HepG2 (cell line): ENCODE measurements around the gene UNC5CL. TPM values are rescaled to one million over a fixed set of nuclear protein-coding genes. Genes with fewer than 3 reads are reported as not detected.

Experiments used
- ATAC-seq: fragments of 200-7000 bp; cut with Tn5 transposase; 3 replicates; pipeline ENCODE4 v1.9.1; 2020; ENCODE audit warnings: mild to moderate bottlenecking, moderate library complexity
- BruUV-seq: library from RNA; stranded (reverse); fragments of 400-500 nt; replicated peaks from 2 replicates; lab custom pipeline; 2021; lab: Mats Ljungman, UMichigan
- CTCF ChIA-PET: fragments of 300-600 bp; formaldehyde crosslinking; extraction: SDS; loops from one replicate; lab custom pipeline; 2021; ENCODE audit warnings: low total read pairs, inconsistent platforms, low intra/inter-chr PET ratio; lab: Yijun Ruan, JAX
- POLR2A ChIA-PET: fragments of 350-600 bp; sonication (Branson Sonifier 250); formaldehyde crosslinking; loops from one replicate; lab custom pipeline; 2020; ENCODE audit warnings: antibody characterized with exemption, inconsistent platforms; lab: Yijun Ruan, JAX
- DNase-seq: peaks from one replicate; pipeline ENCODE4 v3.0.0-alpha.2; 2015; ENCODE audit warnings: low spot score
- FAIRE-seq: peaks from 3 replicates; lab custom pipeline; 2011; peaks lifted over from hg19 to GRCh38; lab: Jason Lieb, UNC
- H2AFZ ChIP-seq: one replicate; pipeline ENCODE4 v1.6.1; 2011; ENCODE audit warnings: low read length, inconsistent platforms
- H3K27ac ChIP-seq: fragments of 300-600 bp; 3 replicates; pipeline ENCODE4 v1.8.0; 2011; ENCODE audit warnings: mixed run types, mild to moderate bottlenecking, mixed read lengths, low read length, inconsistent platforms; ENCODE audit not compliant: insufficient read depth; ENCODE audit errors: extremely low read length
- H3K27me3 ChIP-seq, 2 experiments: fragments of 200-600 bp in 1 of 2; 2 replicates in 1 of 2; 3 replicates in 1 of 2; pipeline versions ENCODE4 v1.6.0 to v1.8.0; 2011; ENCODE audit warnings: low read length in 2 of 2, mild to moderate bottlenecking in 2 of 2, moderate library complexity in 2 of 2, inconsistent platforms in 1 of 2; ENCODE audit not compliant: insufficient read depth in 2 of 2, control insufficient read depth in 1 of 2
- H3K36me3 ChIP-seq, 2 experiments: fragments of 200-600 bp in 1 of 2; replicated peaks in 1 of 2; 2 replicates in 1 of 2; 3 replicates in 1 of 2; pipeline versions ENCODE4 v1.5.1 to v1.8.0; 2011; ENCODE audit warnings: low read length in 2 of 2, inconsistent platforms in 1 of 2; ENCODE audit not compliant: insufficient read depth in 2 of 2, control insufficient read depth in 1 of 2
- H3K4me1 ChIP-seq: 2 replicates; pipeline ENCODE4 v1.5.1; 2012; ENCODE audit warnings: low read length, inconsistent platforms; ENCODE audit not compliant: insufficient read depth
- H3K4me2 ChIP-seq: 2 replicates; pipeline ENCODE4 v1.6.0; 2011; ENCODE audit warnings: low read depth, low read length, inconsistent platforms
- H3K4me3 ChIP-seq, 3 experiments: fragments of 200-600 bp in 1 of 3; sonication (generic), shearing (Covaris generic) in 1 of 3; replicated peaks in 1 of 3; 2 replicates each; pipeline ENCODE4 v1.5.1; 2011 to 2016; ENCODE audit warnings: low read length in 3 of 3, inconsistent platforms in 2 of 3, low read depth in 2 of 3, mild to moderate bottlenecking in 2 of 3, control low read depth in 1 of 3, mixed read lengths in 1 of 3; ENCODE audit not compliant: insufficient read depth in 1 of 3
- H3K79me2 ChIP-seq: one replicate; pipeline ENCODE4 v1.6.1; 2011; ENCODE audit warnings: low read length, inconsistent platforms; ENCODE audit not compliant: insufficient read depth
- H3K9ac ChIP-seq: 2 replicates; pipeline ENCODE4 v1.6.0; 2011; ENCODE audit warnings: mild to moderate bottlenecking, low read depth, low read length, inconsistent platforms; ENCODE audit not compliant: insufficient read depth
- H3K9me3 ChIP-seq: 2 replicates; pipeline ENCODE4 v1.5.1; 2012; ENCODE audit warnings: mild to moderate bottlenecking, low read length
- H4K20me1 ChIP-seq: 2 replicates; pipeline ENCODE4 v1.6.0; 2011; ENCODE audit warnings: inconsistent platforms, mild to moderate bottlenecking, low read length, moderate library complexity; ENCODE audit not compliant: insufficient read depth
- AHR ChIP-seq: IDR thresholded peaks from 2 replicates; pipeline ENCODE4 v1.6.1; 2018; ENCODE audit warnings: missing genetic modification reagents, missing compliant biosample characterization
- ELF1 ChIP-seq: sonication (generic); formaldehyde crosslinking; IDR thresholded peaks from 2 replicates; pipeline ENCODE4 v1.4.0; 2020; ENCODE audit warnings: missing genetic modification reagents
- ELK4 ChIP-seq: sonication (generic); formaldehyde crosslinking; IDR thresholded peaks from 2 replicates; pipeline ENCODE4 v1.9.0; 2021; ENCODE audit warnings: missing genetic modification reagents, borderline replicate concordance
- FOXO1 ChIP-seq: sonication (generic); formaldehyde crosslinking; IDR thresholded peaks from 2 replicates; pipeline ENCODE4 v1.4.0; 2020; ENCODE audit warnings: missing genetic modification reagents
- HNRNPH1 ChIP-seq: fragments of 200-400 bp; formaldehyde crosslinking; optimal IDR thresholded peaks from 2 replicates; pipeline ENCODE3; 2017; ENCODE audit warnings: mild to moderate bottlenecking, low read depth, low read length
- HOXA5 ChIP-seq: sonication (generic); formaldehyde crosslinking; IDR thresholded peaks from 2 replicates; pipeline ENCODE4 v1.4.0; 2020; ENCODE audit warnings: missing genetic modification reagents
- ISX ChIP-seq: sonication (generic); formaldehyde crosslinking; conservative IDR thresholded peaks from 2 replicates; pipeline ENCODE4 v1.5.0; 2020; ENCODE audit warnings: missing genetic modification reagents
- NR2C2 ChIP-seq: sonication (generic); formaldehyde crosslinking; IDR thresholded peaks from 2 replicates; pipeline ENCODE4 v1.4.0; 2020; ENCODE audit warnings: missing genetic modification reagents, mild to moderate bottlenecking, moderate library complexity, borderline replicate concordance
- PCBP1 ChIP-seq: fragments of 200-400 bp; formaldehyde crosslinking; IDR thresholded peaks from 2 replicates; pipeline ENCODE4 v1.6.1; 2017; ENCODE audit warnings: mild to moderate bottlenecking, low read depth, low read length, borderline replicate concordance
- REL ChIP-seq: sonication (generic); formaldehyde crosslinking; conservative IDR thresholded peaks from 2 replicates; pipeline ENCODE4 v1.8.0; 2022; ENCODE audit warnings: mild to moderate bottlenecking, missing genetic modification reagents, moderate library complexity
- RELA ChIP-seq: sonication (generic); formaldehyde crosslinking; IDR thresholded peaks from 2 replicates; pipeline ENCODE4 v1.4.0; 2020; ENCODE audit warnings: missing genetic modification reagents
- RORA ChIP-seq: sonication (generic); formaldehyde crosslinking; IDR thresholded peaks from 2 replicates; pipeline ENCODE4 v1.5.0; 2020; ENCODE audit warnings: mild to moderate bottlenecking, missing genetic modification reagents, moderate library complexity
- SETDB1 ChIP-seq: sonication (generic); formaldehyde crosslinking; IDR thresholded peaks from 2 replicates; pipeline ENCODE4 v1.5.1; 2020; ENCODE audit warnings: missing genetic modification reagents, mild to moderate bottlenecking, borderline replicate concordance
- SPEN ChIP-seq: sonication (generic); formaldehyde crosslinking; IDR thresholded peaks from 2 replicates; pipeline ENCODE4 v1.5.1; 2020; ENCODE audit warnings: low read depth, mild to moderate bottlenecking, missing genetic modification reagents
- STAG1 ChIP-seq: sonication (generic); formaldehyde crosslinking; IDR thresholded peaks from 2 replicates; pipeline ENCODE4 v1.4.0; 2020; ENCODE audit warnings: missing genetic modification reagents
- THYN1 ChIP-seq: sonication (generic); formaldehyde crosslinking; IDR thresholded peaks from 2 replicates; pipeline ENCODE4 v1.8.1; 2023; ENCODE audit warnings: low read depth, mild to moderate bottlenecking, moderate library complexity, missing genetic modification reagents, borderline replicate concordance
- ZNF430 ChIP-seq: sonication (generic); formaldehyde crosslinking; IDR thresholded peaks from 2 replicates; pipeline ENCODE4 v1.9.0; 2021; ENCODE audit warnings: mild to moderate bottlenecking, missing genetic modification reagents
- ZNF431 ChIP-seq: sonication (generic); formaldehyde crosslinking; IDR thresholded peaks from 2 replicates; pipeline ENCODE4 v1.9.0; 2022; ENCODE audit warnings: missing genetic modification reagents, low read depth, mild to moderate bottlenecking, borderline replicate concordance
- ZNF619 ChIP-seq: sonication (generic); formaldehyde crosslinking; IDR thresholded peaks from 2 replicates; pipeline ENCODE4 v1.4.0; 2020; ENCODE audit warnings: mild to moderate bottlenecking, missing genetic modification reagents
- WGBS: methylation state at CpG from one replicate; pipeline ENCODE4 v1.1.6; 2017; ENCODE audit warnings: low lambda C conversion rate; 5-methylcytosine and 5-hydroxymethylcytosine counted together
- in situ Hi-C: cut with HindIII; loops from 2 replicates; pipeline ENCODE4 v1.10.0; 2017; ENCODE audit warnings: low pct_unique_long_range_greater_than_20kb; ENCODE audit not compliant: extremely low pct_ligation_motif_present
- intact Hi-C: fragments of 100-400 bp; cut with micrococcal nuclease; formaldehyde crosslinking; loops from one replicate; pipeline ENCODE4 v1.10.0; 2022; ENCODE audit not compliant: unreplicated experiment
- polyA plus RNA-seq, 8 experiments: library from polyadenylated mRNA; depleted of rRNA in 3 of 8; stranded (reverse) in 7 of 8; unstranded in 1 of 8; fragments of >200 nt; fragmentation: Illumina TruSeq in 4 of 8; extraction: Trizol in 4 of 8; gene quantifications; 2 replicates each; pipeline versions ENCODE4 v1.2.1 to v1.2.3, GENCODE V29; 2011 to 2016; ENCODE audit warnings: low read depth in 4 of 8, missing spikeins in 1 of 8, mixed read lengths in 1 of 8; ENCODE audit not compliant: insufficient read depth in 1 of 8
- total RNA-seq, 5 experiments: library from RNA; depleted of rRNA; stranded (reverse); fragments of >200 nt; fragmentation: Illumina TruSeq; extraction: Trizol; gene quantifications; 2 replicates each; pipeline ENCODE4 v1.2.3, GENCODE V29; 2016; ENCODE audit warnings: low read depth in 1 of 5

The UNC5CL gene
- total and polyA plus RNA-seq, 2 of the 13 experiments (the other 11 are each of a cell fraction or from before 2014, with no cell fraction given), result 2.4 to 2.5 TPM

GRCh38 chr6:40982917-40983316 lies 56.1 kb downstream of the UNC5CL start:
- ATAC-seq (no peak), DNase-seq (no peak), FAIRE-seq (no peak)
- TF ChIP-seq ZNF430 (CRISPR knock-in tag), result no peak
- no peak for TF ChIP-seq ELK4 (CRISPR knock-in tag)
- no peak for TF ChIP-seq ELF1
- no peak for TF ChIP-seq FOXO1 (CRISPR knock-in tag)
- no peak for TF ChIP-seq PCBP1
- no peak for TF ChIP-seq STAG1 (CRISPR knock-in tag)
- TF ChIP-seq AHR (CRISPR knock-in tag), result no peak
- TF ChIP-seq HOXA5 (CRISPR knock-in tag), result no peak
- no peak for TF ChIP-seq HNRNPH1
- no peak for TF ChIP-seq RORA (CRISPR knock-in tag)
- no peak for TF ChIP-seq RELA
- TF ChIP-seq SETDB1 (CRISPR knock-in tag), result no peak
- no peak for TF ChIP-seq NR2C2
- TF ChIP-seq ZNF619 (CRISPR knock-in tag), result no peak
- TF ChIP-seq REL (CRISPR knock-in tag), result no peak
- no peak for TF ChIP-seq ZNF431
- TF ChIP-seq SPEN (CRISPR knock-in tag), result no peak
- TF ChIP-seq ISX (CRISPR knock-in tag), result no peak
- no peak for TF ChIP-seq THYN1 (CRISPR knock-in tag)
- H3K27ac ChIP-seq, result no peak overlapping the region
- no peak overlapping the region for H3K9ac ChIP-seq
- BruUV-seq, result no TSS peak
- in situ Hi-C loops, result no loop called here
- no peak overlapping the region for H3K4me3 ChIP-seq
- no peaks in the 10 kb centered on the region for H3K9me3 ChIP-seq
- ChIA-PET CTCF (no interaction called here), POLR2A (no interaction called here)
- no peaks in the 10 kb centered on the region for H4K20me1 ChIP-seq
- H3K36me3 ChIP-seq, result no peaks in the 10 kb centered on the region
- peaks cover 17% of the 10 kb centered on the region for H3K4me1 ChIP-seq
- no peak overlapping the region for H3K4me2 ChIP-seq
- peaks cover 2 to 10% of the 10 kb centered on the region in 2 experiments for H3K27me3 ChIP-seq
- no peaks in the 10 kb centered on the region for H3K79me2 ChIP-seq
- H2AFZ ChIP-seq, result no peak overlapping the region
- WGBS, result 6% methylated on average over 1 of the region's 1 CpG
- intact Hi-C loops, result no loop called here
